ENCODE results near the gene CAMK1G.
A peak's percentile ranks its signal among the peaks of the same experiment; 100 is the strongest.

Gene CAMK1G

DNA sequence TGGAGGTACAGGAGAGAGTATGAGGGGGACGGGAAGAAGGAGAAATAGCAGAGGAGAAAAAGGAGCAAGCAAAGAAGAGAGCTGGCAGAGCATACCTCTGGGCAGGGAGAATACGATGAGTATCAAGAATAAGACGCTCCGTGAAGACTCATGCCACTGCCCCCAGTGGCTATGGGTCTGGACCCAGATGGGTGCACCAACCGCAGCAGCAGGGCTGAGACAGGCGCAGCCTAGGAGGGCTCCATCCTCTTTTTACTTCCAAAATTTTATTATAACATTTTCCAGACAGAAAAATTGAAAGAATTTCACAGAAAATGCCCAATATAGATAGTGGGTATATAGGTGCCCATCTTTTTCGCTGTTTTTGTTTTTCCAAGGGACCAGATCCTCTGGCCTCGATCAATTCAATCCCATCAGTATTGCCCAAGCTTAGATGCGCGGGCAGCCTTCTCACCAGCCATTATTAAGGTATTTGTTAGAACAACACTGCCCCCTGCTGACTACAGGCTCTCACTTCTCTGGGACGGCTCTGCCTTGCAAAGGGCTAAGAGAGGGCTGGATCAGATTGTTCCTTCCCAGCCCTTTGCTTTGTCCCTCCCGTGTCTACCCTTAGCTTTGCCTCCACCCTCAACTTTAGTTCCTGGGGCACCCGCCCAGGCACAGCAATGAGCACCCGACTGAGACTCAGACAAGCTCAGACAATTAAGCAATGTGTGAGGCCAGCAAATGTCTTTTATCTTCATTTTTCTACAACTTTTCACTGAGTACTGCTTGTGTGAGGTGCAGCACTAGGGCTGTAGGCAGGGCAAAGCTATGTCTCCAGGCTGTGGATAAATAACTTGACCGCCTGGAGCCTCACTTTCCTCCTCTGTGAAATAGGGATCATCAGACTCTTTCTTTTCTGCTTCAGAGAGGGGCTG, 17.5 kb upstream of the CAMK1G start:
- peak; percentile 99 for DNase-seq

DNA sequence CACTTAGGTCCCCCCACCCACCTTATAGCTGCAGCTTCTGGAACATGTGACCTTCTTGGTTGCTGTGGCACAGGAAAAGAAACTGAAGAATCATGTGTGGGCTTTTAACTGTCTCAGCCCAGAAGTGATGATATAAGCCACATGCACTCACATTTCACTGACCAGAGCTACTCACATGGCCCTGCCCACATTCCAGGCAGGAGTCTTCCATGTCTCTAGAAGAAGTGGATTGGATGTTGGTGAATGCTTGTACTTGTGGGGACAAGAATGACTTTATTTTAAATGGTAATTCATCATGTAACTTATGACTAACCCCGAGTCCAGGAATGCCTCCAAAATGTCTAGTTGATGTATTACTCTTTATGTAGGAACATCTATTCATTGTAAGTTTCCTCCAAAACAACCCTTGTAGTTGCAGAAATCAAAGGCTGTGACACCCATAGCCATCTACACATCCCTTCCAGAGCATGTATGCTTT, 15.8 kb upstream of the CAMK1G start:
- DNase-seq: no peak

DNA sequence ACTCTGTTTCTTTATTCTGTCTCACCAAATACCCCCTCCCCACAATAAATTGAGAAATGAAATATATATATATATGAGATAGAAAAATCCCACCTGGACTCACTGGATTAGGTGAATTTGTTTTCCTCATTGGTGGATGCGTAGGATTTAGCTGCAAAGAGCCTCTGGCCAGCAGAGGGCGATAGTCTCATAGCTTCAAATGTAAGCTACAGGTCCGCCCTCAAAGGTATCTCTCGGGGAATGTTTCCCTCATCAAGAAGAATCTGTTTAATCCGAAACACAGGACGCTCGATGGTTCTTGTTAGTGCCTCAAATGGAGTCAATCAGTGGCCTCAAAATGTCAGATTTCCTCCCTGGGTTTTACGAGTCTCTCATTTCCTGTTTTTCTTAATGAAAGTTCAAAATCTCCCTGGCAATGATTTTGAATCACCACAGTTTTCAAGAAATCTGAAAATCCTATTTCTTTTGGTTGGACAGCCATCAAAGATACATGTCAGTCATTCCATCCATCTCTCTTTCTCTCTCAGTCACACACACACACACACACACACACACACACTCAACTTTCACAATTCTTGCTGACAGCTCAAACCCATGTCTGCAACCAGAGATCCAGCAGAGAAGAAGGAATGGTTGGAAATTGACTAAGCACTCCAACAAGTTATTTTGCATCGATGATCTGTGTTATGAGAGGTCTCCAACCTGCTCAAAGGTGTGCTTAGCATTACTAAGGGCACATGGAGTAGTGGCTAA, 13.9 kb upstream of the CAMK1G start:
- DNase-seq: peak; percentile 97

DNA sequence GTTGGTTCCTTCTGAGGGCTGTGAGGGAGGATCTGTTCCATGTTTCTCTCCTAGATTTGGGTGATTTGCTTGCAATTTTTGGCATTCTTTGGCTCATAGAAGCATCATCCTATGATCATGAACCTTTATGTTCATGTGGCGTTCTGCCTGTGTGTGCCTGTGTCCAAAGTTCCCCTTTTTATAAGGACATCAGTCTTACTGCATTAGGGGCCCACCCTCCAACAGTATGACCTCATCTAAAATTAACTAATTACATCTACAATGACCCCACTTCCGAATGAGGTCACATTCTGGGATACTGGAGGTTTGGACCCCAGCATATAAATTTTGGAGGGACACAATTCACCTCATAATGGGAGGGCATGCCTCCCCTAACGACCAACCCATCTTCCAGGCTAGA, 12.8 kb upstream of the CAMK1G start:
- DNase-seq: no peak

DNA sequence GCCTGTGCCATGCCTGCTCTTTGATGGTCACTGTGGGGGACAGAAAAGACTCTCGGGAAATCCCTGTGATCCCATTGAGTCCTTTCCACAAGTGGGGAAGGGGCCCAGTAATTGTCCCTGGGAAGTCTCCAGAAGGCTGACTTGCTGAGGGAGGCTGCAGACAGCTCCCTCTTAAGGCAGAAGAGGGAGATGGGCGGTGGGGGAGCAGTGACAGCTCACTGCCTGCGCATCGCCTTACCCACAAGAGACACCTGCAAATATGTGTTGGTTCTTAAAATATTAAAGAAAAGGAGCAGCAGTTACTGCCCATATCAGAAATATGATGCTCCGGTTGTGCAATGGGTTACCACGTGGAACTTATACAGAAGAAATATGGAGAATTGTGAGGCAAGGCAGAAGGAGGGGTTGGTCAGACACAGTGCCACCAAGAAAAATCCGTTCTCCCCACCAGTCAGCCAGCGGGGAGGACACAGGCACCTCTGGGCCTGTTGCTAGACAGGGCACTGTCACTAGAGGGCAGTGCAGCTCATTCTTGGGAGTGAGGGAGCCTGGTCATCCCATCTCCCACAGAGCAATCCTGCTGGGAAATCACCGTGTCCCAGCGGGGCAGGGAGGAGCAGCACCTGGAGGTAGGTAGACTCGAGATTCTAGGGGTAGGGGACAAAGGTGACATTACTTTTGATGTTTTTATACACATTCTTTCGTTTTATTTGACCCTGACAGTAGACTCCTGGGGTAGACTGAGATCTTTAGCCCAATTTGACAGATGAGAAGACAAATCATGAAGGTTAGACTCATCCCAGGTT, 6.9 kb upstream of the CAMK1G start:
- peak; percentile 93 for DNase-seq

DNA sequence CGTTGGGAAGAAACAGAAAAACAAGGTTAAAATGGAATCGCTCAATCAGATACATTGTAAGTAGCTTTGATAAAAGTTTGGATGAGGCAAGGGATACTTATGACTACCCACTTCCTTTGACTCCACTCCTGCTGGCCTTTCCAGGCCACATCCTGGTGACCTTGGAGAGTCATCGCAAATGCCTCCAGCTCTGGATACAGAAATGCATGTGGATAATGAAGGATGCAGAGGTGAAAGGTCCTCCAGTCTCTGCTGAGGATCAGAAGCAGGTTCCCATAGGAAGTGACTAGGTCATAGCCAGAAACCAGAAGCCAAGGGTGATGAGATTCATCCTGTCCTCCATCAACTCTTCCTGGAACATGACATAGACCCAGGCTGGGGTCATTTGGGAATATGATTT, 6.2 kb upstream of the CAMK1G start:
- DNase-seq: no peak

DNA sequence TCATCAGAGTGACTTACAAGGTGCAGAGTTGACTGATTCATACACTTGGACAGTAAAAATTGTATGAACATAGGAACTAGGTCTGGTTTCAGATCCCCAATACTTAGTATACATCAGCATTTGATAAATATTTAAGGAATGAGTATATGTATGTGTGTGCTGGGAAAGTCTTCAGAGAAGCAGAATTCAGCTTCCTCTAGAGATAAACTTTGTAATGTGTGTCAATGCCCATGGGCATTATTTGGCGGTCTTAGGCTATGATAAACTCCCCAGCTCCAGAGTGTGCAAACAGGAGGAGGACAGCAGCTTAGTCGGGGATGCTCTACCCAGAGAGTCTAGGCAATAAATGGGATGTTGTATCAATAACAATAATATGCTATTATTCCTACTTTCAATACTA, 2.9 kb upstream of the CAMK1G start:
- no peak for DNase-seq

DNA sequence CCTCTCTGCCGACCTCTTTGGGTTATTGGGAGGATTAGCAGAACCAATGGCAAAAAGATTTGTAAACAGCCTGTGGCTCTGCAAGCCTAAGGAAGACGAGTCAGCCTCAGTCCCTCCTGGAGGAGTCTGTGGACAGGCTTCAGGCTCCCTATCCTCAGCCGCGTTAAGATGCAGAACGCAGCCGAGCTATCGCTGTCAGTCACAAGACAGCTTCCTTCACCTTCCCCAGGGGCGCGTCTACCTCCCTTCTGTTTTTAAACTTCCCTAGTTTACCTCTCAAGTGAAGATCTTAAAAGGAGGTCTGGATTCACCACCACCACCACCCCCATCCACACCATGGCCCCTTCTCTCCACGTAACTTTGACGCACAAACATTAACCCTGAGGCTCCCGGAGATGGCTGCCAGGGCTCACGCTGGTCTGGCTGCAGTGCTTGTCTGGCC, 738 bp downstream of the CAMK1G start:
- DNase-seq: peak; percentile 56

DNA sequence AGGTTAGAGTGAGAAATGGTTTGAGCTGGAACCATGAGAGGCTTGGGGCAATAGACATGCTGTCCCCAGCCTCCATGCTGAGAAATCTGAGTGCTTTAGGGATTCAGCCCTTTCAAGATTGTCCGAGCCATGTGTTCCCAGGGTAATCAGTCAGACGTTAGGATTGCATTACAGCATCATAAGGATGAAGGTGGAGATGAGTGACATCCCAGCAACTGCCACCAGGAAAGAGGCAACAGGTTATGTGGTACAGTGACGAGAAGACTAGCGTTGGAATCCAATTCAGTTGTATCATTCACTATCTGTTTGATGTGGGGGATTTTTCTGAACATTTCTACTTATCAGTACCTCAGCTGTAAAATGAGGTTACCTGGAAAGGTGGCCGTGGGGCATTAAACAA, 1.7 kb downstream of the CAMK1G start:
- no peak for DNase-seq

DNA sequence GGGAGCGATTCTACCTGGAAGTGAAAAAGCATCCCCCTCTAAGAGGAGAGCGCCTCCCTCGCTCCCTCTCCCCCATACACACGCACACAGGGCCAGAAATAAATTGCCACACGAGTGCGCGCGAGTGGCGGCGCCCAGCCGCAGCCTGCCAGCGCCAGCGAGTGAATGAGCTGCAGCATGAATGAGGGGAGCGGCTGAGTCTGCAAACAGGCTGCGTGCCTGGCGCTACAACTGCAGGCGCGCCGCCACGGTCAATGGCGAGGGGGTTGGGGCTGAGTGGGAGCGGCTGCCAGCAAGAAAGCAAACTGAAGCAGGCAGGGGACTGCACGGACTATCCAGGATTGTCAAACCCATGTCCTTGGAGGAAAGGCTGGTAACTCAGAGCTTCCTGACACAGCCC, 2.2 kb downstream of the CAMK1G start:
- no peak for DNase-seq

DNA sequence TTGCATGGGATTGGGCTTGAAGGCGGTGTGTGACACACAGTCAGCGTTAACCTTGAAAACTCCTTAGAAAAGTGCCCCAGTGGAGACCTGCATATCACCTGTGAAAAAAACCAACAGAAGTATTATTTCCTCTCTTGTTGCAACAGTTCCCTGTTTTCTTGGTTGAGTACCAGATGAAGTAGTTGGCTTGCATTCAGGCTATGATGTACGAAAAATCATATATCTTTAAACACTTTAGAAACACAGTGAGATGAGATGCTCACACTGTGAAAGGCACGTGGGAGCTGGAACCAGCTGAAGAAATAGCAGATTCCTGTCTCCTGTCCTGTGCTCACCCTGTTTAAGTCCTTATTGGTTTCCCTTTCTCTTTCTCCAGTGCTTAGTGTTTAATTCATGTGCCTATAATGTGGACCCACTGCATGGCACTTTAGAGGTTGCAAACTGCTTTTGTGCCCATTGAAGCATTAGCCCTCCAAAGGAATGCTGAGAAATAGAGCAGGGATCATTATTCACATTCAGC, 2.8 kb downstream of the CAMK1G start:
- DNase-seq: no peak

DNA sequence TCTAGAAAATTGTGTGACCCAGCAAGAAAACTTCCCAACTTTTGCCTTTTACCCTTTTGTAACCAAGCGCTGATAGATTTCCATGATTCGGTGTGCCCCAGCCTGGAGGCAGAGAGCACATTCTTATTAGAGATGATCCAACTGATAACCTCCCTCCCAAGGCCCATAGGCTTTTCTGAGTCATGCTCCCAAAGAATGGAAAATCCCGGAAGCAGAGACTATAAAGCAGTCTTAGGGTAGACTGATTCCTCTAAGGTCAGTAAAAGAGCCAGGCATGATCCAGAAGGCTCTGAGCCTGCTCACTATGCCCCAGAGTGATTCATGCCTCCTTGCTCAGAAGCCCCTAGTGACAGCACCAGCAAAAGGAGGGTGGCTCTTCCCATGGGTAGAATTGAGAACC, 4.3 kb downstream of the CAMK1G start:
- no peak for DNase-seq

DNA sequence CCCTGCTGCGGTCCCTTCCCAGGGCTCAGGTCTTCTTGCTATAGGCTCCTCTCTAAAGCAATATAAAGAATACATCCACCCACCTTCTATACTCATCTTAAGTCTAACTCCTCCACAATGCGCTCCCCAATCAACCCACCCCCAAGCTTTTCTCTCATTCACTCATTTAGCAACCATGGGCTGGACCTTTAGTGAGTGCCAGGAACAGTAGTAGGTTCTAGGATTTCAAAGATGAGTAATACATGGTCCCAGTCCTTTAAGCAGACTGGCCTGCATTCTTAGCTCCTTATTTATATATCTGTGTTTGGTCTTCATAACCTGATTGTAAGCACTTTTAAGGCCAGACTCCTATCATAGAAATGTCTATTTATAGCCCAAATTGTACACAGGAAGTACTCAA, 5.9 kb downstream of the CAMK1G start:
- DNase-seq: no peak

DNA sequence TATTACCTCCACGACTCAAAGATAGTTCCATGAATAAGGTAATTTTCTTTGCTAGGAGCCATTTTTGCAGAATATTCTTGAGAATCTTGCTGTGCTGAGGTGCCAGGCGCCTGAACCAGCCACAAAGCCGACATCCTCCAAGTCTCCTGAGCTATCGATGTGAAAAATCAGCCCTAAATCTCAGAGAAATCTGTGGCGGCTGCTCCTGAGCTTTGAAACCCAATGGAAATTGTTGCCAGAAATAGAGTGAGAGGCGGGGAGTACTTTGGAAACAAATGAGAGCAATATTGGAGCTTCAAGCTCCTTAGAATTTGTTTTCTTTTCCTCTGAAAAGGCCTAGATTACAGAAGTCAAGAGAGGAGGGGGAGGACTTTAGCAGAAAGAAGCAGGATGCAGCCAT, 6.3 kb downstream of the CAMK1G start:
- no peak for DNase-seq

DNA sequence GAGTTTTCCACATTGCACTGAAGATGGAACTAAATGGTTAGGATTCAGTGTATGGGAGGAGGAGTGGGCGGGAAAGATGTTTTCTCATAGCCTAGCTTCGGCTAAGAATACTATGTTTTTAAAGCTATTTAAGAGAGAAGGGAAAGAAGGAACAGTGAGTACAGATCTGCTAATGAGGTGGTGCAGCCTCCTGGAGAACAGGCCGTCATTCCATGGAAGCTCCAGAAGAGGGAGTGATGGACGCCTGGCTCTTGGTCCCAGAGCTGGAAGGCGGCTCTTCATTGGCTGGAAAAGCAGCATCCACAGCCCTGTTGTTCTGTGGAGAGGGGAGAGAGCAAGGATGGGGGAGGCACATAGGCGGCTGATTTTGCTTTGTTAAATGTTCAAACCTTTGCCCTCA, 6.9 kb downstream of the CAMK1G start:
- peak; percentile 60 for DNase-seq

DNA sequence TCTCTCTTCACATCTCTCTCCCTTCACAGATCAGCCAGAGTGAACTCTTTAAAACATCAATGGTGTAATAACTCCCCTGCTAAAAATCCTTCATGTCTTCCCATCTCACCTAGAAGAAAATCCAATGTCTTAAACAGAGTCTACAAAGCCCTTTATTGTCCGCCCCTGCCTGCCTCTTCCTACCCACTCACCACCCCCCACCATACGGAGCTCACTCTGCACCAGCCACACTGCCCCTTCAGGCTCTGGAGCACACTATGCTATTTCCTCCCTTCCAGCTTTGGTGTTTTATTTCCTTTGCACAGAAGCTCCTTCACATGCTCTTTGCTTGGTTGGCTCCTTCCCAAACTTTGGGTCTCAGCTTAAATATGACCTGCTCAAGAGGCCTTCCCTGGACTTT, 10.2 kb downstream of the CAMK1G start:
- DNase-seq: no peak

DNA sequence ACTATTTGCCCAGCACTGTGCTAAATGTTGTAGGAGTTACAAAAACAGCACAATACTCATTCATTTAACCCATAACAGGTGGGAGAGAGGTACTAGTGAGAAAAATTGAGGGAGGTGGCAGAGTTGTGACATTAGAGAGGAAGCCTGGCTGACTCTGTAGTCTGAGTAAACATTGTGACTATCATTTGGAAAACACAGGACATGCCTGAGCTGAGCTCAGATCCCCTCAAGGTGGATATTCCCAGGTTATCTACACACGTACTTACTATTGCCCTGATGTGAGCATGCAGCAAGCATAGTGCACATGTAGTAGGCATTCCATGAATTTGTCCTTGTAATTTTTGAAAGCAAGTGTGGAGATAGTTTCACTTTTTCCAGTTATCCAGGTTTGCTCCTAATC, 10.9 kb downstream of the CAMK1G start:
- DNase-seq: no peak

DNA sequence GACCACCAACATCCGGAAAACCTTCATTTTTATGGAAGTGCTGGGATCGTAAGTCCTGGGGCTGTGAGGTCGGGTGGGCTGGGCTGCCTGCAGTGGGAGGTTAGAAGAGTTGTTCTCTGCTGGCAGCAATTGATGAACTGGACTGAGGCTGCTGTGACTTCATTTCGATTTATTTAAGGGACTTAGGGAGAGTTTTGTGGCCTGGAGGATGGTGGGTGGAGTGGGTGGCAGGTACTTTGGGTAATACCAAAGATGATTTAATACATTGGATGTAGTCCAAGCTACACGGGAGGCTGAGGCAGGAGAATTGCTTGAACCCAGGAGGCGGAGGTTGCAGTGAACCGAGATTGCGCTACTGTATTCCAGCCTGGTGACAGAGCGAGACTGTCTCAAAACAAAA, 11.5 kb downstream of the CAMK1G start:
- no peak for DNase-seq

DNA sequence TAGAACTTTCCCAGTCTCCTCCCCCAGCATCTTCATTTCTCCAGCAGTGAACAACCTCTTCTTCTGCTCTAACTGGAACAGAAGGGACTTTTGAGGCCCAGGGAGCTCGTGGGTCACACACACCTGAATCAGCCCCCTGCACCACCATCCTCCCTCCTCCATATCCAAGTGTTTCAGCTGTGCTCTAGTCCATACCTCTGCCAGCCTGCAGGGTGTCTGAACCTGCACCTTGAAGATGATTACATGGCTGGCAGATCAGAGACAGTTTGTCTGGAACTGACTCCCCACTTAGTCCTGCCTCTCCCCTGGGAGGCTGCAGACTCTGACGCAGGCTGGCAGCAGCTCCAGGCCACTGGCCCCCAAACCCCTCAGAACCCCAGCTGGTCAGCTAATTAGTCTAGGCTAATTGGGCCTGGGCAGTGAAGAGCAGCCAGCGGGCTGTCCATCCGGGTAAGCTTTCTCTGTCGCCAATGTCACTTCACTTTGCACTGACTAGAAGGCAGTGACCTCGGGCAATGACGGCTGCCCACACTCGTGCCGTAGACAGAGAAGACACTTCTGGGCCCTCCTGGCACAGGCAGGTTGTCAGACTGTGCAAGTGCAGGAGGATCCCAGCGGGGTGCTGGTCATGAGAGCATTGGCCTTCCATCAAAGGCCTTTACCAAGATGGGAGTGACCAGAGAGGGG, 12.2 kb downstream of the CAMK1G start:
- DNase-seq: no peak

DNA sequence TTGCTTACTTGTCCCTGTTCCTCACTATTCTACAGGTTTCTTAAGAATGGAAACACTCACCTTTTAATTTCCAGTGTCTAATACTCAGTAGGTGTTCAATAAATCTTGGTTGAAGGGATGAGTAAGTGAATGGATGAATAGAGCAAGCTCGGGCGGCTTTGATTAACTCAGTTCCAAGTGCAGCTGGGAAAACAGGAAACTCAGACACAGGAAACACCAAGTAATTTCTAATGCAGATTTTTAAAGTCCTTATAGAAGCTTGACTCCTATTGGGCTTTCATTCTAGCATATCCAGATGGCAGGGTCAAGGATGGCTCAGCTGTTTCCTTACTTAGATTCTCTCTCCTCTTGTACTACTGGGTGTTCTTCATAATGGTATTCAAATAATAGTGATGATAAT, 14.0 kb downstream of the CAMK1G start:
- no peak for DNase-seq

DNA sequence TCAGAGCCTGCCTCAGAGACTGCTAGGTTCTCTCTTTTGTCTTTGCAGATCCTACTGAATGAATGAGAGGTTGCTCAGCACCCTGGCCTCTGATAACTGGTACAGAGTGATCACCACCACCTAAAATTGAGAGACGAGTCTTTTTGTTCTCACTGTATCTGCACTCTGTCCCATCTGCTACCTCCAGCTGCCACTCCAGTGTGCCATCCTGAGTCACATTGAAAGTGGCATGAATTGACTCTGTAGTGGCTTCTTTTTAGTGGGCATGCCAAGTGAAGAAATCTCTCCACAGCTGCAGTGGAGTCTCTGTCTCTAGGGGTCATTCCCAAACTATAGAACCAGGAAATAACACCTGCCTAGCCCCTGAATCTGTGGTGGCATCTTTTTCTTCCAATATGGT, 14.7 kb downstream of the CAMK1G start:
- no peak for DNase-seq

DNA sequence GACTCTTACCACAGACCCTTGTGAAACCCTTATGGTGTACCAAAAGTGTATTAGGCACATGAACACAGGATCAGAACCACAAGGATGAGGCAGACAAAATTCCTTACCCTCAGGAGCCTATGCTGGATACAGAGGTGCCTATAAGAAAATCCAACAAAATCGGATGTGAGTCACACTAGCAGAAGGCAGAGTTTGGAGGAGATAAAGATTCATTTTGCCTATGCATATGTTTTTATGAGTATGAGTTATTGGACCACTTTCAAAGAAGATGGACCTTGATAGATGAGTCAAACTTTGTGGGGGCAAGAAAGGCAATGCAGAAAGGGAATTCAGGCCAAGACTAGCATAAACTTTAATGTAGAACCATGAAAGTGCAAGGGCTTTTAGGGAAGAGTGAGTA, 17.0 kb downstream of the CAMK1G start:
- DNase-seq: no peak

Data from NCI-H82 (cell line).